Uterus (tissue), 4 donors: ENCODE data around the gene GRIN2C. TPM values are rescaled to one million over a fixed set of nuclear protein-coding genes. Genes with fewer than 3 reads are reported as not detected.

Experiments used
- DNase-seq, 2 donors: peaks; one replicate each; pipeline ENCODE4 v3.0.0-alpha.2; 2019 to 2020
- H3K27ac ChIP-seq, 2 donors: fragments of 200-600 bp; sonication (generic); 1 replicate in 1 of 2; 2 replicates in 1 of 2; pipeline ENCODE4 v1.5.1; 2016 to 2018
- H3K27me3 ChIP-seq, 2 donors: fragments of 200-600 bp; sonication (generic); one replicate each; pipeline ENCODE4 v1.5.1; 2018 to 2019; ENCODE audit warnings: control low read depth in 1 of 2
- H3K36me3 ChIP-seq, 2 donors: fragments of 200-600 bp; sonication (generic); one replicate each; pipeline ENCODE4 v1.5.1; 2019; ENCODE audit warnings: control low read depth in 1 of 2
- H3K4me1 ChIP-seq, 2 donors: fragments of 200-600 bp; sonication (generic); one replicate each; pipeline ENCODE4 v1.5.1; 2018 to 2019; ENCODE audit warnings: control low read depth in 1 of 2
- H3K4me3 ChIP-seq, 2 donors: fragments of 200-600 bp; sonication (generic); 1 replicate in 1 of 2; 2 replicates in 1 of 2; pipeline ENCODE4 v1.5.1; 2018 to 2019; ENCODE audit warnings: mild to moderate bottlenecking in 1 of 2
- H3K9me3 ChIP-seq, 2 donors: fragments of 200-600 bp; sonication (generic); one replicate each; pipeline ENCODE4 v1.5.1; 2019; ENCODE audit warnings: control low read depth in 1 of 2
- CTCF ChIP-seq, 4 experiments: fragments of 200-600 bp in 2 of 4; fragments of 450-650 bp in 2 of 4; sonication (generic) in 2 of 4; IDR thresholded peaks; one replicate each; pipeline ENCODE4 v1.5.1; 2016 to 2019; ENCODE audit warnings: antibody characterized with exemption in 4 of 4, mild to moderate bottlenecking in 2 of 4, moderate library complexity in 1 of 4
- POLR2A ChIP-seq, 2 donors: fragments of 450-650 bp; IDR thresholded peaks; one replicate each; pipeline ENCODE4 v1.6.1; 2016; ENCODE audit warnings: antibody characterized with exemption in 2 of 2, mild to moderate bottlenecking in 1 of 2, moderate library complexity in 1 of 2
- intact Hi-C: fragments of 100-400 bp; cut with DNase I; formaldehyde crosslinking; loops from one replicate; pipeline ENCODE4 v1.15.1; 2023; ENCODE audit warnings: low total_unique reads
- total RNA-seq, 4 donors: library from RNA; depleted of rRNA in 3 of 4; stranded (reverse); fragments of >200 nt in 3 of 4; gene quantifications; one replicate each; pipeline versions ENCODE4 v1.1.0 to v1.2.4, GENCODE V29; 2014 to 2023
- donor health status: DM: yes; HTN: yes; CAD: no.

GRIN2C gene
- total RNA-seq, 4 donors from 2014 or later = 0.55 to 0.90 TPM; not detected in 2

- intact Hi-C loops = loop anchor here (5.0 to 10.0 kb wide), 2 partner anchors 71 to 118 kb away; partner anchors contain the start of gene NHERF1
- DNase-seq = no peak
- no peak overlapping the region for H3K27ac ChIP-seq
Measured at GRCh38 chr17:74862919-74863318, 3.2 kb upstream of the GRIN2C start.

GRCh38 chr17:74862108-74862901 lies 2.6 kb upstream of the GRIN2C start:
- H3K4me3 ChIP-seq = no peak overlapping the region
- no peaks in the 10 kb centered on the region for H3K9me3 ChIP-seq
- no peaks in the 10 kb centered on the region for H3K36me3 ChIP-seq
- peaks cover 0 to 18% of the 10 kb centered on the region in 2 donors for H3K4me1 ChIP-seq
- DNase-seq = peak in 1 of 2 donors; percentile 47
- intact Hi-C loops = loop anchor here (5.0 to 10.0 kb wide), 2 partner anchors 70 to 118 kb away; partner anchors contain the start of gene NHERF1
- no peak overlapping the region for H3K27ac ChIP-seq
- TF ChIP-seq CTCF (IDR thresholded peaks at IDR 0.05) (peak; percentile 43 to 58 (median 52)), POLR2A (IDR thresholded peaks at IDR 0.05) (no peak)
- H3K27me3 ChIP-seq = peaks cover 18 to 31% of the 10 kb centered on the region in 2 donors

More at GRCh38 chr17:74862919-74863318, 3.2 kb upstream of the GRIN2C start:
- TF ChIP-seq CTCF (IDR thresholded peaks at IDR 0.05) (no peak), POLR2A (IDR thresholded peaks at IDR 0.05) (no peak)
- Histone ChIP-seq H3K4me3 (no peak overlapping the region), H3K36me3 (no peaks in the 10 kb centered on the region), H3K4me1 (peaks cover 0 to 18% of the 10 kb centered on the region in 2 donors), H3K9me3 (no peaks in the 10 kb centered on the region), H3K27me3 (peaks cover 18 to 27% of the 10 kb centered on the region in 2 donors)

GRCh38 chr17:74861662-74862107 lies 2.0 kb upstream of the GRIN2C start:
- DNase-seq = no peak
- intact Hi-C loops = loop anchor here (5.0 to 10.0 kb wide), 2 partner anchors 69 to 117 kb away; partner anchors contain the start of gene NHERF1

GRCh38 chr17:74860872-74861661 lies 1.4 kb upstream of the GRIN2C start:
- Histone ChIP-seq H3K36me3 (no peaks in the 10 kb centered on the region), H3K4me3 (no peak overlapping the region), H3K27ac (no peak overlapping the region), H3K9me3 (no peaks in the 10 kb centered on the region), H3K4me1 (peaks cover 0 to 18% of the 10 kb centered on the region in 2 donors), H3K27me3 (peaks cover 18 to 31% of the 10 kb centered on the region in 2 donors)
- intact Hi-C loops = loop anchor here (5.0 to 10.0 kb wide), 2 partner anchors 69 to 116 kb away; partner anchors contain the start of gene NHERF1
- no peak for TF ChIP-seq POLR2A (IDR thresholded peaks at IDR 0.05)
- no peak for TF ChIP-seq CTCF (IDR thresholded peaks at IDR 0.05)
- DNase-seq = no peak

More at GRCh38 chr17:74861662-74862107, 2.0 kb upstream of the GRIN2C start:
- no peak overlapping the region for H3K27ac ChIP-seq
- TF ChIP-seq CTCF (IDR thresholded peaks at IDR 0.05) = no peak
- no peak for TF ChIP-seq POLR2A (IDR thresholded peaks at IDR 0.05)
- no peaks in the 10 kb centered on the region for H3K36me3 ChIP-seq
- H3K4me1 ChIP-seq = peaks cover 0 to 18% of the 10 kb centered on the region in 2 donors
- no peak overlapping the region for H3K4me3 ChIP-seq
- H3K9me3 ChIP-seq = no peaks in the 10 kb centered on the region
- peaks cover 18 to 31% of the 10 kb centered on the region in 2 donors for H3K27me3 ChIP-seq
